AG09309 (cell line): ENCODE results near the gene TRPT1.

Experiments used
- DNase-seq: peaks from one replicate; pipeline ENCODE4 v3.0.0-alpha.2; 2010; ENCODE audit warnings: low read depth
- H3K4me3 ChIP-seq: 2 replicates; pipeline ENCODE4 v1.5.1; 2011; ENCODE audit warnings: mild to moderate bottlenecking, low read depth, low read length, moderate library complexity; ENCODE audit not compliant: control insufficient read depth
- CTCF ChIP-seq: IDR thresholded peaks from 2 replicates; pipeline ENCODE4 v1.5.1; 2011; ENCODE audit warnings: mild to moderate bottlenecking, low read depth, low read length, inconsistent platforms; ENCODE audit not compliant: insufficient read depth, control insufficient read depth; ENCODE audit errors: missing control alignments

TRPT1 gene

GRCh38 chr11:64251753-64252002 lies 25.7 kb upstream of the TRPT1 start:
- no peak for TF ChIP-seq CTCF
- no peak for DNase-seq
- H3K4me3 ChIP-seq, result peak overlapping the region; percentile 92

DNA sequence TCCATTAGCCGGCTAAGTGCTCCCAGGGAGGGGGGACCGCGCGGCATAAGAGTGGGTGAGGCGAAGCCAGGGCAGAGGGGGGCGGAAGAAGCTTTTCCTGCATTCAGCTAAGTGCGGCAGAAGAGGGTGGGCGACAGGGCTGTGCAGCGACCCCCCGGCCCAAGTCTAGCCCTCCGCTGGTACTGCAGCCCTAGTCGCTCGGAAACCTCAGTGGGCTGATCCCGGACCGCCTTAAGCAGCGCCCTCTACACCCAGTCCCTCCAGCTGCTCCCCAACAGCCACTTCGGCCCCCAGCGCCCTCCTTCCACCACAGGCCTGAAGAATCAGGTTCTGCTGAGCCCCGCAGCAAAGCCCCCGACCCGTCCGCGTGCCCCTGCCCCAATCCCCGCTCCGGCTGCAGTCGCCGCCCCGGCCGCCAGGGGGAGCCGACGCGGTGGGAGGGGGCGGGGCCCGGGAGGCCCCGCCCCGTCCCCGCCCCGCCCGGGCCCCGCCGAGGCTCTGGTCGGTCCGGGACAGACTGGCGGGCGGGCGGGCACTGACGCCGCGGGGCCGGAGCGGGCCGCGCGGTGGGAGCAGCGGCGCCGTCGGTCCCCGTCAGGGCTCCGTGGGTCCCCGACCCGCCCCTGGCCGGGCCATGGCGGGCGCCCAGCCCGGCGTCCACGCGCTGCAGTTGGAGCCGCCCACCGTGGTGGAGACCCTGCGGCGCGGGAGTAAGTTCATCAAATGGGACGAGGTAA lies 25.2 kb upstream of the TRPT1 start, which contains the start of gene PLCB3:
Gene PLCB3, plus strand, starts transcription at position 515 of the 737 bp plus-strand sequence. Its CDS starts 120 bp downstream, at position 635.
- H3K4me3 ChIP-seq, result peak within 1 kb of the TSS; percentile 92
- DNase-seq, result no peak
- TF ChIP-seq CTCF, result peak; percentile 50

DNA sequence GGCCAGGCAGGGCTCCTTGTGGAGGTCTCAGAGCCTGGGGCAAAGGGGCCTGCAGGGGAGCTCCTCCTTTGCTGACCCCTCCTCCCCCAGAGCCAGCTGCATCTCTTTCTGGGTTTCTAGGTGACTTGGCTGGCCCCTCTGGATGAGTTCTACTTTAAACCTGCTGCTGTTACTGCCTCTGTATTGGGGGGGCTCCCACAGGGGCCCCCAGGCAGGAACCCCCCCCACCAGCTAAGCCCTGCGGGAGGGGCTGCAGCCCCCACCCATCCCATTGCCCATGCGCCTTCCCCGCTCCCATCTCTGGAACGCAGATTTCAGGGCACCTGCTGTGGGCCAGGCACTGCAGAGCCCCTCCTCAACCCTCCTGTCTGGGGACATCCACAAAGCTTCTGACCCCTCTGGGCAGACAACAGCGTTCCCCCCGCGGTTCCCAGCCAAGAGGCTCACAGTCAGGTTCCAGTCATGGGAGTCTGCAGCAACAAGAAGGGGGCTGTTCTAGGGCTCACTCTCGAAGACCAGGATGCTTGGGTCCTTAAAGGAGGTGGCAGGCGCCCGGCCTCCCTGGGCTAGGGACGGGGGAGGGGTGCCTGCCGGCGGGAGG lies 24.5 kb upstream of the TRPT1 start:
- peak overlapping the region; percentile 66 for H3K4me3 ChIP-seq
- TF ChIP-seq CTCF, result no peak
- no peak for DNase-seq

GRCh38 chr11:64249563-64250414 lies 23.8 kb upstream of the TRPT1 start:
- DNase-seq, result no peak
- TF ChIP-seq CTCF, result no peak
- no peak overlapping the region for H3K4me3 ChIP-seq

- DNase-seq, result no peak
- no peak overlapping the region for H3K4me3 ChIP-seq
- no peak for TF ChIP-seq CTCF
Observed at GRCh38 chr11:64249038-64249437, 23.1 kb upstream of the TRPT1 start.

DNA sequence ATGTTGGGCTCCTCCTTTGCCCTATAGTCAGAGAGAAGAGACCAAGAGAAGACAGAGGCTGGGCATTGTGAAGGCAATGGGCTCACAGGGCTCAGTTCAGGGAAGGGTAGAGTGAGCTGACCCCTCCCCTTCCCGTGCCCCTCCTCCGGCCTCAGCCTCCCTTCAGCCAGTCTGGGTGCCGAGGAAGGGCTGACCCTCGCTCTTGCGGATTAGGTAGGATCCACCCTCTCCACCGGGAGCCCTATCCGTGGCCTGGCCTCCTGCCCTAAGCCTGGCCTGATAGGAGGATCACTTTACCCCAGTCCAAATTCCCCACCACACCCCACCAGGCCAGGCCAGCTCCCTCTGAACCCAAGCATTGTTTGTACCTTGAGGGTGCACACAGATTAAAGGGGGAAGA lies 22.6 kb upstream of the TRPT1 start:
- H3K4me3 ChIP-seq, result no peak overlapping the region

More for the DNA sequence above, 22.6 kb upstream of the TRPT1 start:
- DNase-seq, result no peak
- no peak for TF ChIP-seq CTCF
